Activated CD4-positive, alpha-beta T cell treated with anti-CD3 and anti-CD28 coated beads, Interleukin-2, amount 50 U/mL, for 1 hour (primary cell): Measurements from ENCODE around the gene MRPS23.

Experiments used
- DNase-seq: peaks from one replicate; pipeline ENCODE4 v3.0.0-alpha.2; 2020

Gene MRPS23

GRCh38 chr17:57877803-57878377 lies 28.0 kb upstream of the MRPS23 start:
- DNase-seq = no peak

GRCh38 chr17:57876866-57877237 lies 27.0 kb upstream of the MRPS23 start:
- DNase-seq = no peak

GRCh38 chr17:57876023-57876865 lies 26.4 kb upstream of the MRPS23 start:
- no peak for DNase-seq

- no peak for DNase-seq
These were observed 25.6 kb upstream of the MRPS23 start for GRCh38 chr17:57875290-57876022.

GRCh38 chr17:57874434-57875289 lies 24.8 kb upstream of the MRPS23 start:
- DNase-seq = no peak

- no peak for DNase-seq
These were observed 24.2 kb upstream of the MRPS23 start for GRCh38 chr17:57874058-57874419.

GRCh38 chr17:57873261-57874057 lies 23.6 kb upstream of the MRPS23 start:
- DNase-seq = no peak

GRCh38 chr17:57872536-57872935 lies 22.7 kb upstream of the MRPS23 start:
- DNase-seq = no peak

- no peak for DNase-seq
These were observed 22.0 kb upstream of the MRPS23 start for GRCh38 chr17:57871863-57872262.

- no peak for DNase-seq
These were observed 21.3 kb upstream of the MRPS23 start for GRCh38 chr17:57871155-57871554.

GRCh38 chr17:57870283-57870635 lies 20.4 kb upstream of the MRPS23 start:
- DNase-seq = no peak

- no peak for DNase-seq
These were observed 19.9 kb upstream of the MRPS23 start for GRCh38 chr17:57869617-57870282.

GRCh38 chr17:57868910-57869616 lies 19.2 kb upstream of the MRPS23 start:
- DNase-seq = no peak

GRCh38 chr17:57868007-57868909 lies 18.4 kb upstream of the MRPS23 start:
- no peak for DNase-seq

- DNase-seq = no peak
These were observed 17.3 kb upstream of the MRPS23 start for GRCh38 chr17:57867126-57867525.

- DNase-seq = no peak
These were observed 16.9 kb upstream of the MRPS23 start for GRCh38 chr17:57866723-57867122.

GRCh38 chr17:57866319-57866718 lies 16.5 kb upstream of the MRPS23 start:
- DNase-seq = no peak

- no peak for DNase-seq
These were observed 14.4 kb upstream of the MRPS23 start for GRCh38 chr17:57864273-57864672.

- DNase-seq = no peak
These were observed 13.1 kb upstream of the MRPS23 start for GRCh38 chr17:57862694-57863667.
